SK-N-SH (cell line): ENCODE measurements around the gene FRMD8. TPM values are rescaled to one million over a fixed set of nuclear protein-coding genes. Genes with fewer than 3 reads are reported as not detected.
A peak's percentile ranks its signal among the peaks of the same experiment; 100 is the strongest.
"Not testable (repeated sequence)": the region's sequence is repeated elsewhere in the genome, so short reads cannot be mapped to it uniquely, and the experiment has no call there.

Experiments
- CTCF ChIA-PET: fragments of 300-600, 350-600 bp; formaldehyde crosslinking; extraction: SDS; loops from one replicate; lab custom pipeline; 2021; lab: Yijun Ruan, JAX
- POLR2A ChIA-PET: fragments of 350-600 bp; sonication (Branson Sonifier 250); formaldehyde crosslinking; extraction: SDS; loops from one replicate; lab custom pipeline; 2020; ENCODE audit warnings: antibody characterized with exemption, inconsistent platforms; lab: Yijun Ruan, JAX
- DNase-seq: peaks from one replicate; pipeline ENCODE4 v3.0.0; 2012
- H2AFZ ChIP-seq: fragments of 200-600 bp; sonication (generic); 2 replicates; pipeline ENCODE4 v1.8.1; 2016; ENCODE audit warnings: antibody characterized with exemption, mild to moderate bottlenecking, low read depth
- H3F3A ChIP-seq: fragments of 200-600 bp; sonication (generic); replicated peaks from 2 replicates; pipeline ENCODE3; 2016; ENCODE audit warnings: antibody characterized with exemption, mild to moderate bottlenecking; ENCODE audit not compliant: insufficient read depth
- H3K27ac ChIP-seq, 2 experiments: fragments of 200-500 bp in 1 of 2; fragments of 200-600 bp in 1 of 2; sonication (Bioruptor generic) in 1 of 2; sonication (generic), shearing (Covaris generic) in 1 of 2; 2 replicates each; pipeline versions ENCODE4 v1.5.1 to v1.6.1; 2014 to 2016; ENCODE audit warnings: low read depth in 2 of 2, inconsistent platforms in 1 of 2, low read length in 1 of 2, mild to moderate bottlenecking in 1 of 2, mixed read lengths in 1 of 2
- H3K27me3 ChIP-seq: fragments of 200-600 bp; sonication (generic), shearing (Covaris generic); 2 replicates; pipeline ENCODE4 v1.6.1; 2016; ENCODE audit warnings: mixed run types; ENCODE audit not compliant: insufficient read depth
- H3K36me3 ChIP-seq, 2 experiments: fragments of 200-500 bp in 1 of 2; fragments of 200-600 bp in 1 of 2; sonication (Bioruptor generic) in 1 of 2; sonication (generic) in 1 of 2; replicated peaks in 1 of 2; 2 replicates each; pipeline versions ENCODE3 to v1.5.1; 2014 to 2016; ENCODE audit warnings: low read length in 1 of 2, mild to moderate bottlenecking in 1 of 2; ENCODE audit not compliant: insufficient read depth in 2 of 2, control insufficient read depth in 1 of 2
- H3K4me1 ChIP-seq, 2 experiments: fragments of 200-500 bp in 1 of 2; fragments of 200-600 bp in 1 of 2; sonication (Bioruptor generic) in 1 of 2; sonication (generic), shearing (Covaris generic) in 1 of 2; 2 replicates each; pipeline versions ENCODE4 v1.5.1 to v1.6.1; 2014 to 2016; ENCODE audit warnings: low read depth in 1 of 2, low read length in 1 of 2, mixed run types in 1 of 2; ENCODE audit not compliant: insufficient read depth in 2 of 2, control insufficient read depth in 1 of 2
- H3K4me2 ChIP-seq: fragments of 200-600 bp; sonication (generic), shearing (Covaris generic); 2 replicates; pipeline ENCODE4 v1.6.1; 2017; ENCODE audit warnings: mixed run types
- H3K4me3 ChIP-seq, 2 experiments: fragments of 200-500 bp in 1 of 2; fragments of 200-600 bp in 1 of 2; sonication (Bioruptor generic) in 1 of 2; sonication (generic), shearing (Covaris generic) in 1 of 2; 2 replicates each; pipeline versions ENCODE4 v1.5.1 to v1.8.1; 2014 to 2016; ENCODE audit warnings: low read depth in 2 of 2, inconsistent platforms in 1 of 2, low read length in 1 of 2, mild to moderate bottlenecking in 1 of 2, mixed read lengths in 1 of 2, moderate library complexity in 1 of 2
- H3K79me2 ChIP-seq: fragments of 200-600 bp; sonication (generic); 2 replicates; pipeline ENCODE4 v1.8.1; 2017; ENCODE audit warnings: mild to moderate bottlenecking; ENCODE audit not compliant: insufficient read depth
- H3K9ac ChIP-seq: fragments of 200-600 bp; sonication (generic); 2 replicates; pipeline ENCODE4 v1.6.1; 2017; ENCODE audit warnings: mixed run types
- H3K9me2 ChIP-seq: fragments of 200-600 bp; sonication (generic); 2 replicates; pipeline ENCODE4 v1.6.1; 2017; ENCODE audit warnings: mixed run types
- H3K9me3 ChIP-seq: fragments of 200-600 bp; sonication (generic); 2 replicates; pipeline ENCODE4 v1.6.1; 2017; ENCODE audit warnings: mixed run types, mild to moderate bottlenecking, moderate library complexity
- H4K20me1 ChIP-seq: fragments of 200-600 bp; sonication (generic); 2 replicates; pipeline ENCODE4 v1.6.1; 2017; ENCODE audit warnings: mild to moderate bottlenecking, mixed run types; ENCODE audit not compliant: insufficient read depth
- CHD2 ChIP-seq: fragments of 150-350 bp; IDR thresholded peaks from 2 replicates; pipeline ENCODE4 v1.6.1; 2018; ENCODE audit warnings: low read length; ENCODE audit not compliant: partially characterized antibody
- GATA2 ChIP-seq: sonication (generic); formaldehyde crosslinking; IDR thresholded peaks from 2 replicates; pipeline ENCODE4 v1.5.0; 2020; ENCODE audit warnings: mild to moderate bottlenecking, missing genetic modification reagents
- JUND ChIP-seq: IDR thresholded peaks from 2 replicates; pipeline ENCODE4 v1.4.0; 2012
- POLR2AphosphoS5 ChIP-seq: IDR thresholded peaks from 2 replicates; pipeline ENCODE4 v1.6.1; 2012; ENCODE audit warnings: low read depth, low read length
- RXRA ChIP-seq: IDR thresholded peaks from 2 replicates; pipeline ENCODE4 v1.4.0; 2012; ENCODE audit warnings: low read depth, mild to moderate bottlenecking, borderline replicate concordance
- TAF1 ChIP-seq: IDR thresholded peaks from 2 replicates; pipeline ENCODE4 v1.6.1; 2012; ENCODE audit warnings: low read depth, mild to moderate bottlenecking, low read length, moderate library complexity, borderline replicate concordance
- WGBS: methylation state at CpG from one replicate; pipeline ENCODE4 v1.1.6; 2017; ENCODE audit warnings: low lambda C conversion rate; 5-methylcytosine and 5-hydroxymethylcytosine counted together
- polyA plus RNA-seq, 3 experiments: library from polyadenylated mRNA; depleted of rRNA; stranded (reverse); fragments of >200 nt; gene quantifications; 2 replicates each; pipeline ENCODE4 v1.2.3, GENCODE V29; 2012

Gene FRMD8
- polyA plus RNA-seq, 1 of the 3 experiments (the other 2 are of a cell fraction): 19.0 TPM

- H3K9me3 ChIP-seq: no peaks in the 10 kb centered on the region
- H3K9me2 ChIP-seq: no peaks in the 10 kb centered on the region
- no peaks in the 10 kb centered on the region for H3K27me3 ChIP-seq
- no peak overlapping the region for H3K4me3 ChIP-seq
- no peak overlapping the region for H2AFZ ChIP-seq
- ChIA-PET CTCF (interaction anchor here (0.9 to 2.3 kb wide), 3 partner anchors 16 to 24 kb away, joined by 3 to 6 read pairs (median 4); no protein-coding TSS in a partner anchor), POLR2A (interaction anchor here (1.1 to 4.5 kb wide), 3 partner anchors 26 to 50 kb away, joined by 3 to 28 read pairs (median 3); partner anchors contain the start of genes MALAT1 and NEAT1)
- no peak overlapping the region for H3K4me2 ChIP-seq
- WGBS: 100% methylated on average over 2 of the region's 2 CpGs
- DNase-seq: no peak
- H4K20me1 ChIP-seq: peaks cover 63% of the 10 kb centered on the region
- TF ChIP-seq CHD2 (no peak), JUND (0 out of 2 replicates have a peak, but pooled peaks have one; percentile 2)
- H3K27ac ChIP-seq: peak overlapping the region in 1 of 2 experiments; percentile 100; a peak in 2 of 4 replicates
- H3K79me2 ChIP-seq: peaks cover 16% of the 10 kb centered on the region
- peaks cover 73% of the 10 kb centered on the region for H3F3A ChIP-seq
- H3K9ac ChIP-seq: no peak overlapping the region
- H3K36me3 ChIP-seq: peaks cover 16 to 20% of the 10 kb centered on the region in 2 experiments
- peaks cover 0 to 18% of the 10 kb centered on the region in 2 experiments; a peak in 2 of 4 replicates for H3K4me1 ChIP-seq
These were observed 61.6 kb downstream of the FRMD8 start for GRCh38 chr11:65448074-65448417.

DNA sequence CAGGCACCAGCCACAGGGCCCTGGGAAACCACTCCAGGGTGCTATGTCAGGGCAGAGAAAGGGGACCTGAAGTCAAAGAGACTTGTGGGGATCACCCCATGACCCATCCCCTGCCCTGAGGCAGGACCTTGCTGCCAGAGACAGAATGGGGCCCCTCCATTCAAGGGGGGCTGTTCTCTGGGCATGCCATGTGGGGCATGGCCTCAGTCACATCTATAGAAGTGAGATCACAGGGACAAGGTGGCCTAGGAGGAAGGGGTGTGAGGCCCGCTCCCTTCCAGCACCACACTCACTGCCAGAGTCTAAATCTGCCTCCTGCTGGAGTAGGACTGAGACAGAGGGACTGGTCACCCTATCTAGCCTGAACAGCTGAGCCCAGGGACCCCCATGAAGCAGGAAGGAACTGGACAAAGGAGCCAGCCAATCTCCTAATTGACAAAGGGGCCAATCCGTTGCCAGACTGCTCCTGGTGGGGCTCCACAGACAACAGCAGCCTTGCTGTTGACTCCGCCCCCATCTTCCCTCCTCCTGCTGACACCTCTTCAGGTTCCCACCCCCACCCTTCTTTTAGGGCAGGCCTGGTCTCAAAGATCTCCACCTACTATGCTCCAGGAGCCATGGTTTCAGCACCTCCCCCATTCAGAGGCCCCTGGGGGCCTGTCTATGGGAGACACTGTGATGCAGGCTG lies 62.1 kb downstream of the FRMD8 start:
- POLR2A ChIA-PET: interaction anchor here (0.9 to 4.5 kb wide), 4 partner anchors 29 to 50 kb away, joined by 3 to 28 read pairs (median 4); partner anchors contain the start of gene MALAT1
- H3K9ac ChIP-seq: no peak overlapping the region
- H3K4me2 ChIP-seq: no peak overlapping the region
- no peak overlapping the region for H3K4me3 ChIP-seq
- WGBS: 100% methylated on average over 2 of the region's 3 CpGs
- no peaks in the 10 kb centered on the region for H3K9me2 ChIP-seq
- no peaks in the 10 kb centered on the region for H3K27me3 ChIP-seq
- H2AFZ ChIP-seq: no peak overlapping the region
- peaks cover 11 to 15% of the 10 kb centered on the region in 2 experiments for H3K36me3 ChIP-seq
- H3K4me1 ChIP-seq: peaks cover 0 to 15% of the 10 kb centered on the region in 2 experiments; a peak in 2 of 4 replicates
- DNase-seq: no peak
- H3K9me3 ChIP-seq: no peaks in the 10 kb centered on the region
- CTCF ChIA-PET: interaction anchor here (0.9 kb wide), 1 partner anchor 21 kb away, joined by 3 read pairs; no protein-coding TSS in a partner anchor
- TF ChIP-seq TAF1 (no peak), POLR2AphosphoS5 (peak; percentile 82), GATA2 (no peak), RXRA (no peak)
- peaks cover 58% of the 10 kb centered on the region for H4K20me1 ChIP-seq
- H3K27ac ChIP-seq: peak overlapping the region in 1 of 2 experiments; percentile 100; a peak in 2 of 4 replicates
- H3F3A ChIP-seq: peaks cover 73% of the 10 kb centered on the region
- peaks cover 11% of the 10 kb centered on the region; the same call in 1 of the 2 replicates for H3K79me2 ChIP-seq

DNA sequence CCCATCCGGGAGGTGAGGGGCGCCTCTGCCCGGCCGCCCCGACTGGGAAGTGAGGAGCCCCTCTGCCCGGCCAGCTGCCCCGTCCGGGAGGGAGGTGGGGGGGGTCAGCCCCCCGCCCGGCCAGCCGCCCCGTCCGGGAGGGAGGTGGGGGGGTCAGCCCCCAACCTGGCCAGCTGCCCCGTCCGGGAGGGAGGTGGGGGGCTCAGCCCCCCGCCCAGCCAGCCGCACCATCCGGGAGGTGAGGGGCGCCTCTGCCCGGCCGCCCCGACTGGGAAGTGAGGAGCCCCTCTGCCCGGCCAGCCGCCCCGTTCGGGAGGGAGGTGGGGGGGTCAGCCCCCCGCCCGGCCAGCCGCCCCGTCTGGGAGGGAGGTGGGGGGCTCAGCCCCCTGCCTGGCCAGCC lies 64.9 kb downstream of the FRMD8 start:
- H4K20me1 ChIP-seq: peaks cover 31% of the 10 kb centered on the region
- peaks cover 62% of the 10 kb centered on the region for H3F3A ChIP-seq
- DNase-seq, H3K9ac ChIP-seq, H3K27ac ChIP-seq, H3K36me3 ChIP-seq, CTCF ChIA-PET, POLR2A ChIA-PET, H3K4me2 ChIP-seq, H3K9me2 ChIP-seq, H3K4me3 ChIP-seq, H2AFZ ChIP-seq, H3K9me3 ChIP-seq, H3K27me3 ChIP-seq: not testable (repeated sequence)
- H3K4me1 ChIP-seq: peaks cover 3 to 17% of the 10 kb centered on the region in 2 experiments; a peak in 3 of 4 replicates
- H3K79me2 ChIP-seq: peaks cover 24% of the 10 kb centered on the region
- no CpG with 5 or more reads among the region's 30 CpGs for WGBS

DNA sequence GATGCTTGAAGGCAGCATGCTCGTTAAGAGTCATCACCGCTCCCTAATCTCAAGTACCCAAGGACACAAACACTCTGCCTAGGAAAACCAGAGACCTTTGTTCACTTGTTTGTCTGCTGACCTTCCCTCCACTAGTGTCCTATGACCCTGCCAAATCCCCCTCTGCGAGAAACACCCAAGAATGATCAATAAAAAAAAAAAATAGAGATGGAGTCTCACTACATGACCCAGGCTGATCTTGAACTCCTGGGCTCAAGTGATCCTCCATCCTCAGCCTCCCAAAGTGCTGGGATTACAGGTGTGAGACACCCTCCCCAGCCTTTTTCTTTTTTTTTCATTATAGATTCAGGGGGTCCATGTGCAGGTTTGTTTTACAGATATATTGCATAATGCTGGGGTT lies 65.8 kb downstream of the FRMD8 start:
- peaks cover 34% of the 10 kb centered on the region for H3K79me2 ChIP-seq
- not testable (repeated sequence) for DNase-seq, H3K9me2 ChIP-seq, H3K27me3 ChIP-seq, H3K9me3 ChIP-seq, H3K4me3 ChIP-seq, H3K36me3 ChIP-seq, H2AFZ ChIP-seq
- H3K4me2 ChIP-seq: peak overlapping the region; percentile 9; the same call in 1 of the 2 replicates
- 100% methylated on average over 1 of the region's 3 CpGs for WGBS
- peaks cover 8 to 17% of the 10 kb centered on the region in 2 experiments; a peak in 3 of 4 replicates for H3K4me1 ChIP-seq
- peaks cover 52% of the 10 kb centered on the region for H3F3A ChIP-seq
- H3K9ac ChIP-seq: peak overlapping the region; percentile 42; the same call in 1 of the 2 replicates
- ChIA-PET CTCF (interaction anchor here (0.6 to 1.4 kb wide), 2 partner anchors 40 to 247 kb away, joined by 3 read pairs; no protein-coding TSS in a partner anchor), POLR2A (interaction anchor here (1.0 to 1.8 kb wide), 8 partner anchors 8 to 55 kb away, joined by 4 to 22 read pairs (median 5); partner anchors contain the start of genes MALAT1 and NEAT1)
- H4K20me1 ChIP-seq: peaks cover 21% of the 10 kb centered on the region
- H3K27ac ChIP-seq: peak overlapping the region; percentile 89 to 90
